HepG2 (cell line): ENCODE measurements around the gene FUCA2. TPM values are rescaled to one million over a fixed set of nuclear protein-coding genes. Genes with fewer than 3 reads are reported as not detected.

Experiments used
- AKNA ChIP-seq: sonication (generic); formaldehyde crosslinking; IDR thresholded peaks from 2 replicates; pipeline ENCODE4 v1.4.0; 2020; ENCODE audit warnings: missing genetic modification reagents, borderline replicate concordance
- ATF6 ChIP-seq: sonication (generic); formaldehyde crosslinking; conservative IDR thresholded peaks from 2 replicates; pipeline ENCODE4 v1.4.0; 2020; ENCODE audit warnings: missing genetic modification reagents
- FOXA3 ChIP-seq: IDR thresholded peaks from 2 replicates; pipeline ENCODE4 v1.6.1; 2016; ENCODE audit warnings: missing genetic modification reagents, missing compliant biosample characterization
- HDAC6 ChIP-seq: fragments of 200-600 bp; sonication (generic); IDR thresholded peaks from 2 replicates; pipeline ENCODE4 v1.7.0; 2017; ENCODE audit warnings: mild to moderate bottlenecking, antibody characterized with exemption, low read length, low read depth
- KDM5B ChIP-seq: sonication (generic); formaldehyde crosslinking; IDR thresholded peaks from 2 replicates; pipeline ENCODE4 v1.4.0; 2020; ENCODE audit warnings: missing genetic modification reagents, mild to moderate bottlenecking, borderline replicate concordance
- MTF1 ChIP-seq: sonication (generic); formaldehyde crosslinking; IDR thresholded peaks from 2 replicates; pipeline ENCODE4 v1.5.0; 2020; ENCODE audit warnings: missing genetic modification reagents
- NFIB ChIP-seq: sonication (generic); formaldehyde crosslinking; IDR thresholded peaks from 2 replicates; pipeline ENCODE4 v1.9.0; 2021; ENCODE audit warnings: missing genetic modification reagents, mild to moderate bottlenecking, borderline replicate concordance
- ZFP91 ChIP-seq: sonication (generic); formaldehyde crosslinking; IDR thresholded peaks from 2 replicates; pipeline ENCODE4 v1.9.0; 2022; ENCODE audit warnings: missing genetic modification reagents, mild to moderate bottlenecking, borderline replicate concordance
- ZMYM3 ChIP-seq: sonication (generic); formaldehyde crosslinking; IDR thresholded peaks from 2 replicates; pipeline ENCODE4 v1.5.1; 2020; ENCODE audit warnings: mild to moderate bottlenecking, missing genetic modification reagents
- ZNF232 ChIP-seq: sonication (generic); formaldehyde crosslinking; IDR thresholded peaks from 2 replicates; pipeline ENCODE4 v1.4.0; 2020; ENCODE audit warnings: missing genetic modification reagents, borderline replicate concordance
- ZNF234 ChIP-seq: sonication (generic); formaldehyde crosslinking; conservative IDR thresholded peaks from 2 replicates; pipeline ENCODE4 v1.5.1; 2020; ENCODE audit warnings: mild to moderate bottlenecking, missing genetic modification reagents
- ZNF503 ChIP-seq: sonication (generic); formaldehyde crosslinking; IDR thresholded peaks from 2 replicates; pipeline ENCODE4 v1.4.0; 2020; ENCODE audit warnings: missing genetic modification reagents
- ZNF816 ChIP-seq: sonication (generic); formaldehyde crosslinking; IDR thresholded peaks from 2 replicates; pipeline ENCODE4 v1.8.0; 2022; ENCODE audit warnings: missing genetic modification reagents, mild to moderate bottlenecking, borderline replicate concordance
- polyA plus RNA-seq, 8 experiments: library from polyadenylated mRNA; depleted of rRNA in 3 of 8; stranded (reverse) in 7 of 8; unstranded in 1 of 8; fragments of >200 nt; fragmentation: Illumina TruSeq in 4 of 8; extraction: Trizol in 4 of 8; gene quantifications; 2 replicates each; pipeline versions ENCODE4 v1.2.1 to v1.2.3, GENCODE V29; 2011 to 2016; ENCODE audit warnings: low read depth in 4 of 8, missing spikeins in 1 of 8, mixed read lengths in 1 of 8; ENCODE audit not compliant: insufficient read depth in 1 of 8
- total RNA-seq, 5 experiments: library from RNA; depleted of rRNA; stranded (reverse); fragments of >200 nt; fragmentation: Illumina TruSeq; extraction: Trizol; gene quantifications; 2 replicates each; pipeline ENCODE4 v1.2.3, GENCODE V29; 2016; ENCODE audit warnings: low read depth in 1 of 5

The FUCA2 gene
- total and polyA plus RNA-seq, 2 of the 13 experiments (the other 11 are each of a cell fraction or from before 2014, with no cell fraction given): 87.4 to 144 TPM

- TF ChIP-seq AKNA (CRISPR knock-in tag) (no peak), ZMYM3 (CRISPR knock-in tag) (peak; percentile 49; the same call in 1 of the 2 replicates), ZNF232 (CRISPR knock-in tag) (peak; percentile 74; the same call in 1 of the 2 replicates), NFIB (CRISPR knock-in tag) (no peak), HDAC6 (no peak), ATF6 (CRISPR knock-in tag) (no peak), ZFP91 (CRISPR knock-in tag) (peak; percentile 42; the same call in 1 of the 2 replicates), MTF1 (CRISPR knock-in tag) (no peak), ZNF503 (CRISPR knock-in tag) (no peak), ZNF234 (CRISPR knock-in tag) (no peak), FOXA3 (no peak), ZNF816 (CRISPR knock-in tag) (no peak), KDM5B (no peak; the same call in 1 of the 2 replicates)
Measured at GRCh38 chr6:143536866-143537691, 25.6 kb upstream of the FUCA2 start (continued).
